Measurements from ENCODE around the gene GOLGA6L22. TPM values are rescaled to one million over a fixed set of nuclear protein-coding genes. Genes with fewer than 3 reads are reported as not detected.
"Not testable (repeated sequence)": the region's sequence is repeated elsewhere in the genome, so short reads cannot be mapped to it uniquely, and the experiment has no call there.

Gene GOLGA6L22
- not detected for total RNA-seq

DNA sequence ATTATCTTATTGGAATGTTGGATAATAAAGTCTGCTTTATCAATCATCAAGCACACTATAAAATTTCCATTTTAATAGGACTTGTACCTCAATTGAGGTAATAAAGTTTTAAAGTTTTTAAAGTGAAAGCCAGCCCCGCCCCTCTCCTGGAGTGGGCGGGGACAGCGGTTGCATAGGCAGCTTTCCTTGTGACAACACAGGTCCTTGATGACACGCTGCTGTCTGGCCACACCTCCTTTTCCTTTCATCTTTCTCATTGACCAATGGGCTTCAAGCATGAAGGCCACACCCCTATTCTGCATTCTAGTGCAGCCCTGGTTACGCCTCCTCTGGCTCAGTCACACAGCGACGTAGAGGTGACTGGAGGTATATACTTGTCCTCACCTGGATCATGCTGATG lies at the start of gene GOLGA6L22:
GOLGA6L22 (plus strand) TSS at position 301 of the 400 bp plus-strand sequence; CDS start at position 392, 91 bp downstream.
- H3K27ac Mint-ChIP-seq, H3K4me1 Mint-ChIP-seq, DNase-seq, H3K4me3 Mint-ChIP-seq, H3K36me3 Mint-ChIP-seq, H3K27me3 Mint-ChIP-seq, H3K9me3 Mint-ChIP-seq: not testable (repeated sequence)

GRCh38 chr15:22417288-22417687 lies 41.4 kb upstream of the GOLGA6L22 start:
- not testable (repeated sequence) for H3K27ac Mint-ChIP-seq, DNase-seq, H3K4me1 Mint-ChIP-seq, H3K27me3 Mint-ChIP-seq, H3K4me3 Mint-ChIP-seq, H3K36me3 Mint-ChIP-seq, H3K9me3 Mint-ChIP-seq

DNA sequence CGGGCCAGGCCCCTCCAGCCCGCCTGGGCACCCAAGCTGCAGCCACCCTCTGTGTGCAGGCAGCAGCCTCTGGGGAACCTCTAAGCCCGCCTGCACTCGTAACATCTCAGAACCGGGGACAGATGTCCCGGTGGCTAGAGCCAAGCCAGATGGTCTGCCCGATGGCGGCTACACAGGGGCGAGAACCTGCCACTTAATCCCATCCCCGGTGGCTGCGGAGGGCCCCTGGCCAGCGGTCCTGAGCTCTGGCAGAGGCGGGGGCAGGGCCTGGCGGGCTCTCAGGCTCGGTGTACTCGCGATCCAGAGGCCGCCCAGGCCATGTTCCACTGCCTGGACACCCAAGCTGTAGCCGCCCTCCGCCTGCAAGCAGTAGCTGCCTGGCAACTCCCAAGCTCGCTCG lies 40.9 kb upstream of the GOLGA6L22 start:
- not testable (repeated sequence) for H3K27me3 Mint-ChIP-seq, H3K4me3 Mint-ChIP-seq, H3K27ac Mint-ChIP-seq, H3K36me3 Mint-ChIP-seq, DNase-seq, H3K4me1 Mint-ChIP-seq, H3K9me3 Mint-ChIP-seq

GRCh38 chr15:22418212-22418611 lies 40.5 kb upstream of the GOLGA6L22 start:
- not testable (repeated sequence) for H3K27ac Mint-ChIP-seq, H3K36me3 Mint-ChIP-seq, DNase-seq, H3K4me1 Mint-ChIP-seq, H3K9me3 Mint-ChIP-seq, H3K27me3 Mint-ChIP-seq, H3K4me3 Mint-ChIP-seq

- H3K4me3 Mint-ChIP-seq, H3K27me3 Mint-ChIP-seq, H3K36me3 Mint-ChIP-seq, H3K9me3 Mint-ChIP-seq, H3K27ac Mint-ChIP-seq, DNase-seq, H3K4me1 Mint-ChIP-seq: not testable (repeated sequence)
These were observed 40.0 kb upstream of the GOLGA6L22 start for GRCh38 chr15:22418666-22419065.

DNA sequence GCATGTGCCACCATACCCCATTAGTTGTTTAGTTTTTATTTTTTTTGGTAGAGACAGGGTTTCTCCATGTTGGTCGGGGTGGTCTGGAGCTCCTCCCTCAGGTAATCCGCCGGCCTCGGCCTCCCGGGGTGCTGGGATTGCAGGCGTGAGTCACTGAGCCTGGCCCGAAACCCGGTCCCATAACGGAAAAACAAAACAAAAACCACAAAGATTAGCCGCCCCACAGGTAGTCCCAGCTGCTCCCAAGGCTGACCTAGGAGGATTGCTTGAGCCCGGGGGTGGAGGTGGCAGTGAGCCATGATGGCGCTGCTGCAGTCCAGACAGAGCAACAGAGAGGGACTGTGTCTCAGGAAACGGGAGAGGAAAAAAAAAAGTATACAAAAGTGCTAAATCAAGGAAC lies 38.4 kb upstream of the GOLGA6L22 start:
- H3K9me3 Mint-ChIP-seq, H3K27me3 Mint-ChIP-seq, H3K4me1 Mint-ChIP-seq, H3K27ac Mint-ChIP-seq, H3K4me3 Mint-ChIP-seq, DNase-seq, H3K36me3 Mint-ChIP-seq: not testable (repeated sequence)

DNA sequence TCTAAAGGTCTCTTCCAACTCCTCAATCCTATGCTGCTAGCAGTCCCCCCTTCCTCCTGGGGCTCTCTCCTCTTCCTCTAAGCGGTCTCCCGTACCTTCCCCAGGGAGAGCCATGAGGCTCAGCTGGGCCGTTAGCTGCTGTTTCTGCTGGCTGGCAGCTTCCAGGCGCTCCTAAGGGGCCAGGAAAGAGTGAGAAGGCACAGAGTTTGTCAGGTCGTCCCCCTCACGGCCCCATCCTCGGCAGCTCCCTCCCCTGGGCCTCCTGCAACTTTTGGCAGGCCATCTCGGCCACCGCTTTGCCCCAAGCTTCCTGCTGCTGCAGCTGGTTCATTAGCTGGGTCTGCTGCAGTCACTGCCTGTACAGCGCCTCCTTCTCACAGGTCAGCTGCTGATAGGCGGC lies 29.3 kb upstream of the GOLGA6L22 start:
- DNase-seq, H3K9me3 Mint-ChIP-seq, H3K27ac Mint-ChIP-seq, H3K4me3 Mint-ChIP-seq, H3K27me3 Mint-ChIP-seq, H3K4me1 Mint-ChIP-seq, H3K36me3 Mint-ChIP-seq: not testable (repeated sequence)

GRCh38 chr15:22431687-22432086 lies 27.0 kb upstream of the GOLGA6L22 start:
- not testable (repeated sequence) for H3K9me3 Mint-ChIP-seq, H3K4me3 Mint-ChIP-seq, H3K27ac Mint-ChIP-seq, H3K36me3 Mint-ChIP-seq, DNase-seq, H3K27me3 Mint-ChIP-seq, H3K4me1 Mint-ChIP-seq

- not testable (repeated sequence) for H3K36me3 Mint-ChIP-seq, H3K27me3 Mint-ChIP-seq, H3K27ac Mint-ChIP-seq, H3K9me3 Mint-ChIP-seq, H3K4me1 Mint-ChIP-seq
- DNase-seq, result peak; percentile 37
- H3K4me3 Mint-ChIP-seq, result peak overlapping the region; percentile 73
These were observed 35.9 kb downstream of the GOLGA6L22 start for GRCh38 chr15:22494490-22495113.

DNA sequence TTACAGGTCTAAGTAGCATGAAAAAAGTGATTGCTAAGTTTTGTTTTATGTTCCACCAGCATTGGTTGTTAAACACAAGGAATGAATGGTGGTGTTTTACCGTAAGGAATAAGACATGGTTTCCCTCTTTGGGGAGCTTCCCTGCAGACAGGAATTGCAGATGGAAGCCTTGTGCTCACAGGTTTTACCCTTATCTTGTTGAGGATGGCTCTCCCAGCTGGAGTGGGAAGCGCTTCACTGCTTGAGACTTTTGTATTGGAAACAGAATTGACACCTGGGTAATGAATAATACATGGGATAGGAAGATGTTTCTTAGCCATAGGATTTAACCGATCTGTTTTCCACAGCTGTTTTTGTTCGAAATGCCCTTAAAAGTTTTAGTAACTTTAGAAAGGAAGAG lies 38.5 kb downstream of the GOLGA6L22 start:
- not testable (repeated sequence) for H3K27me3 Mint-ChIP-seq, H3K4me3 Mint-ChIP-seq, H3K4me1 Mint-ChIP-seq, DNase-seq, H3K9me3 Mint-ChIP-seq, H3K36me3 Mint-ChIP-seq, H3K27ac Mint-ChIP-seq

DNA sequence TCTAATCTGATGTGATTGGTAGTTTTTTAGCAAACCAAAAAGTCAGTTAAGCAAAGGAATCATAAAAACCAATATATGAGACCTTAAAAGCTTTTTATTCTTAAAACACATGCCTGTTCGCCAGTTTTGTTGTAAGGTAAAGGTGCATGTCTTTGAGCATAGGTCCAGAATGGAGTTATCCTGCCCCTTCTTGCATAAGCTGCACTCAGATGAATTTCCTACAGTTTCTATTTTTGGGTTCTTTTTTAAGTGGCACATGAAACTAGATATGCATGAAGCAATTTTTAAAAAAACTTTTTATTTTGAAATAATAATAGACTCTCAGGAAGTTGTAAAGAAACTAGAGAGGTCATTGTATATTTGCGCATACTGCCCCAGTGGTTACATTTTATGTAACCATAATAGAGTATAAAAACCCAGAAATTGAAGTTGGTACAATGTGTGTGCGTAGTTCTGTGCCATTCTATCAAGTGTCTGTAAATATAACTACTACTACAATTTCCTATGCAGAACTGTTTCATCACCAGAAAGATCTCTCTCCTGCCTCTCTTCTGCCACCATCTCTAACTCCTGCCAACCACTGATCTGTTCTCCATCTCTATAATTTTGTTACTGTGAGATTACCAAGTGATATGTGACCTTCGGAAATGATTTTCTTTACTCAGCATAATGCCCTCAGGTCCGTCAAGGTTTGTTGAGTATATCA lies 39.7 kb downstream of the GOLGA6L22 start:
- H3K4me1 Mint-ChIP-seq, H3K27me3 Mint-ChIP-seq: not testable (repeated sequence)

GRCh38 chr15:22502272-22502671 lies 43.6 kb downstream of the GOLGA6L22 start:
- not testable (repeated sequence) for H3K27ac Mint-ChIP-seq, H3K9me3 Mint-ChIP-seq, DNase-seq, H3K4me1 Mint-ChIP-seq, H3K27me3 Mint-ChIP-seq, H3K36me3 Mint-ChIP-seq, H3K4me3 Mint-ChIP-seq

More for the DNA sequence above, 39.7 kb downstream of the GOLGA6L22 start:
- H3K9me3 Mint-ChIP-seq, H3K4me3 Mint-ChIP-seq, H3K36me3 Mint-ChIP-seq, DNase-seq, H3K27ac Mint-ChIP-seq: not testable (repeated sequence)

DNA sequence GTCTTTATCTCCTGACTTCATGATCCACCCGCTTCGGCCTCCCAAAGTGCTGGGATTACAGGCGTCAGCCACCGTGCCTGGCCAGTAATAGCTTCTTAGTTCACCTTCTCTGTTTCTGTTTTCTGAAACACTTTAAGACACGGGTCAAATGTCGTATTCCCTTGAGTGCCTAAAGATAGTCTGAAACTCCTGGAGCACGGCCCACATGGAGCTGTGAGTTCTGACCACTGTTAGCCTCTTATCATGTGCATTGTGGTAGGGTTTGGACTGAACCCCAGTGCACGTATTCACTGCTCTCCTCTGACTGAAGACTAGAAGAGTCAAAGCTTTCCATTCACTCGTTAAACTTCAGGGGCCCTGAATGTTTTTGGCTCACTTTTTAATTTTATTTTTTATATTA lies 48.3 kb downstream of the GOLGA6L22 start:
- not testable (repeated sequence) for H3K27ac Mint-ChIP-seq, H3K4me1 Mint-ChIP-seq, H3K9me3 Mint-ChIP-seq, DNase-seq, H3K27me3 Mint-ChIP-seq, H3K36me3 Mint-ChIP-seq, H3K4me3 Mint-ChIP-seq

GRCh38 chr15:22516140-22516539 lies 57.4 kb downstream of the GOLGA6L22 start:
- not testable (repeated sequence) for H3K36me3 Mint-ChIP-seq, H3K4me1 Mint-ChIP-seq, DNase-seq, H3K4me3 Mint-ChIP-seq, H3K27ac Mint-ChIP-seq, H3K9me3 Mint-ChIP-seq, H3K27me3 Mint-ChIP-seq
